Measurements from ENCODE around the gene HIVEP2. TPM values are rescaled to one million over a fixed set of nuclear protein-coding genes. Genes with fewer than 3 reads are reported as not detected.

HIVEP2 gene
- total RNA-seq, 1 donor from 2014 or later: 11.7 TPM

- H3K27me3 Mint-ChIP-seq (ENCODE audit: low read depth): no peaks in the 10 kb centered on the region
- no peak for TF ChIP-seq CTCF (IDR thresholded peaks at IDR 0.05)
- H3K36me3 Mint-ChIP-seq (ENCODE audit: low read depth): no peaks in the 10 kb centered on the region
- DNase-seq (ENCODE audit: low spot score): no peak
- no peak overlapping the region for H3K27ac Mint-ChIP-seq (ENCODE audit: unreplicated experiment)
- no peaks in the 10 kb centered on the region for H3K9me3 Mint-ChIP-seq (ENCODE audit: low read depth)
- H3K4me3 Mint-ChIP-seq (ENCODE audit: unreplicated experiment): no peak overlapping the region
- H3K4me1 Mint-ChIP-seq (ENCODE audit: low read depth): peaks cover 23% of the 10 kb centered on the region
Observed at GRCh38 chr6:142784344-142784743, 160.6 kb downstream of the HIVEP2 start.

GRCh38 chr6:142783499-142783898 lies 161.5 kb downstream of the HIVEP2 start:
- no peak for DNase-seq (ENCODE audit: low spot score)
- H3K36me3 Mint-ChIP-seq (ENCODE audit: low read depth): no peaks in the 10 kb centered on the region
- no peak for TF ChIP-seq CTCF (IDR thresholded peaks at IDR 0.05)
- no peaks in the 10 kb centered on the region for H3K27me3 Mint-ChIP-seq (ENCODE audit: low read depth)
- H3K9me3 Mint-ChIP-seq (ENCODE audit: low read depth): no peaks in the 10 kb centered on the region
- peaks cover 23% of the 10 kb centered on the region for H3K4me1 Mint-ChIP-seq (ENCODE audit: low read depth)
- H3K4me3 Mint-ChIP-seq (ENCODE audit: unreplicated experiment): no peak overlapping the region
- no peak overlapping the region for H3K27ac Mint-ChIP-seq (ENCODE audit: unreplicated experiment)

GRCh38 chr6:142781129-142781528 lies 163.8 kb downstream of the HIVEP2 start:
- Mint-ChIP-seq H3K27me3 (ENCODE audit: low read depth) (no peaks in the 10 kb centered on the region), H3K4me3 (ENCODE audit: unreplicated experiment) (no peak overlapping the region), H3K27ac (ENCODE audit: unreplicated experiment) (peak overlapping the region; percentile 1), H3K9me3 (ENCODE audit: low read depth) (no peaks in the 10 kb centered on the region), H3K36me3 (ENCODE audit: low read depth) (no peaks in the 10 kb centered on the region), H3K4me1 (ENCODE audit: low read depth) (peaks cover 23% of the 10 kb centered on the region)
- DNase-seq (ENCODE audit: low spot score): no peak
- no peak for TF ChIP-seq CTCF (IDR thresholded peaks at IDR 0.05)

- DNase-seq (ENCODE audit: low spot score): no peak
- no peaks in the 10 kb centered on the region for H3K9me3 Mint-ChIP-seq (ENCODE audit: low read depth)
- no peak overlapping the region for H3K4me3 Mint-ChIP-seq (ENCODE audit: unreplicated experiment)
- no peaks in the 10 kb centered on the region for H3K27me3 Mint-ChIP-seq (ENCODE audit: low read depth)
- H3K27ac Mint-ChIP-seq (ENCODE audit: unreplicated experiment): no peak overlapping the region
- no peaks in the 10 kb centered on the region for H3K4me1 Mint-ChIP-seq (ENCODE audit: low read depth)
- no peak for TF ChIP-seq CTCF (IDR thresholded peaks at IDR 0.05)
- peaks cover 26% of the 10 kb centered on the region for H3K36me3 Mint-ChIP-seq (ENCODE audit: low read depth)
Observed at GRCh38 chr6:142773859-142774648, 170.9 kb downstream of the HIVEP2 start.

GRCh38 chr6:142773324-142773723 lies 171.7 kb downstream of the HIVEP2 start:
- Mint-ChIP-seq H3K9me3 (ENCODE audit: low read depth) (no peaks in the 10 kb centered on the region), H3K27ac (ENCODE audit: unreplicated experiment) (no peak overlapping the region), H3K4me3 (ENCODE audit: unreplicated experiment) (no peak overlapping the region), H3K4me1 (ENCODE audit: low read depth) (no peaks in the 10 kb centered on the region), H3K27me3 (ENCODE audit: low read depth) (no peaks in the 10 kb centered on the region), H3K36me3 (ENCODE audit: low read depth) (peaks cover 26% of the 10 kb centered on the region)
- no peak for TF ChIP-seq CTCF (IDR thresholded peaks at IDR 0.05)
- no peak for DNase-seq (ENCODE audit: low spot score)

Data from chondrocyte (in vitro differentiated cells).